KOPT-K1 (cell line): ENCODE data around the gene AP4M1.

Source experiments
- H3K27ac ChIP-seq: fragments of 200-600 bp; sonication (generic); 2 replicates; pipeline ENCODE4 v1.5.1; 2016; ENCODE audit warnings: antibody characterized with exemption, mild to moderate bottlenecking, low read depth, low read length; ENCODE audit not compliant: poor library complexity, severe bottlenecking
- H3K36me3 ChIP-seq: fragments of 200-600 bp; sonication (generic); 2 replicates; pipeline ENCODE4 v1.5.1; 2017; ENCODE audit warnings: antibody characterized with exemption, mild to moderate bottlenecking, low read length, moderate library complexity; ENCODE audit not compliant: insufficient read depth
- H3K9me3 ChIP-seq: fragments of 200-600 bp; sonication (generic); 2 replicates; pipeline ENCODE4 v1.5.1; 2017; ENCODE audit warnings: antibody characterized with exemption, low read length, mild to moderate bottlenecking; ENCODE audit not compliant: insufficient read depth, poor library complexity, severe bottlenecking

The AP4M1 gene

GRCh38 chr7:100093498-100093897 is 7.9 kb upstream of the AP4M1 start:
- peaks cover 82% of the 10 kb centered on the region for H3K36me3 ChIP-seq
- no peak overlapping the region for H3K27ac ChIP-seq
- no peaks in the 10 kb centered on the region for H3K9me3 ChIP-seq

GRCh38 chr7:100093925-100094486 is 7.4 kb upstream of the AP4M1 start:
- H3K27ac ChIP-seq, result no peak overlapping the region
- peaks cover 87% of the 10 kb centered on the region for H3K36me3 ChIP-seq
- no peaks in the 10 kb centered on the region for H3K9me3 ChIP-seq

- peaks cover 99% of the 10 kb centered on the region for H3K36me3 ChIP-seq
- no peaks in the 10 kb centered on the region for H3K9me3 ChIP-seq
- H3K27ac ChIP-seq, result no peak overlapping the region
These were observed 6.2 kb upstream of the AP4M1 start for GRCh38 chr7:100095289-100095688.

GRCh38 chr7:100095704-100096103 is 5.7 kb upstream of the AP4M1 start:
- Histone ChIP-seq H3K9me3 (no peaks in the 10 kb centered on the region), H3K36me3 (peaks cover 95% of the 10 kb centered on the region), H3K27ac (no peak overlapping the region)

- peaks cover 72% of the 10 kb centered on the region for H3K36me3 ChIP-seq
- H3K9me3 ChIP-seq, result no peaks in the 10 kb centered on the region
- no peak overlapping the region for H3K27ac ChIP-seq
These were observed 2.5 kb upstream of the AP4M1 start for GRCh38 chr7:100098913-100099312.

- Histone ChIP-seq H3K36me3 (peaks cover 71% of the 10 kb centered on the region), H3K27ac (peak overlapping the region; percentile 100), H3K9me3 (no peaks in the 10 kb centered on the region)
These were observed 2.0 kb upstream of the AP4M1 start for GRCh38 chr7:100099452-100099851.

- Histone ChIP-seq H3K36me3 (peaks cover 69% of the 10 kb centered on the region), H3K9me3 (no peaks in the 10 kb centered on the region), H3K27ac (peak overlapping the region; percentile 100)
These were observed 925 bp upstream of the AP4M1 start for GRCh38 chr7:100100420-100101015.

GRCh38 chr7:100102950-100103840 is 1.8 kb downstream of the AP4M1 start:
- Histone ChIP-seq H3K9me3 (no peaks in the 10 kb centered on the region), H3K27ac (peak overlapping the region; percentile 100), H3K36me3 (peaks cover 69% of the 10 kb centered on the region)

GRCh38 chr7:100105534-100105933 is 4.1 kb downstream of the AP4M1 start:
- no peak overlapping the region for H3K27ac ChIP-seq
- H3K9me3 ChIP-seq, result no peaks in the 10 kb centered on the region
- peaks cover 72% of the 10 kb centered on the region for H3K36me3 ChIP-seq

GRCh38 chr7:100106633-100107032 is 5.2 kb downstream of the AP4M1 start:
- H3K27ac ChIP-seq, result no peak overlapping the region
- H3K36me3 ChIP-seq, result peaks cover 83% of the 10 kb centered on the region
- H3K9me3 ChIP-seq, result no peaks in the 10 kb centered on the region

- Histone ChIP-seq H3K27ac (no peak overlapping the region), H3K36me3 (peaks cover 89% of the 10 kb centered on the region), H3K9me3 (no peaks in the 10 kb centered on the region)
These were observed 5.8 kb downstream of the AP4M1 start for GRCh38 chr7:100107125-100107737.

- H3K36me3 ChIP-seq, result peaks cover 96% of the 10 kb centered on the region
These were observed 6.4 kb downstream of the AP4M1 start for GRCh38 chr7:100107890-100108289.

GRCh38 chr7:100109521-100110163 is 8.2 kb downstream of the AP4M1 start:
- H3K27ac ChIP-seq, result no peak overlapping the region
- H3K36me3 ChIP-seq, result peaks cover 99% of the 10 kb centered on the region
- no peaks in the 10 kb centered on the region for H3K9me3 ChIP-seq

More at GRCh38 chr7:100107890-100108289, 6.4 kb downstream of the AP4M1 start:
- no peaks in the 10 kb centered on the region for H3K9me3 ChIP-seq
- H3K27ac ChIP-seq, result no peak overlapping the region

GRCh38 chr7:100111156-100111555 is 9.7 kb downstream of the AP4M1 start:
- H3K36me3 ChIP-seq, result peaks cover 97% of the 10 kb centered on the region
- H3K27ac ChIP-seq, result no peak overlapping the region
- H3K9me3 ChIP-seq, result no peaks in the 10 kb centered on the region

- no peaks in the 10 kb centered on the region for H3K9me3 ChIP-seq
- peaks cover 90% of the 10 kb centered on the region for H3K36me3 ChIP-seq
- no peak overlapping the region for H3K27ac ChIP-seq
These were observed 10.5 kb downstream of the AP4M1 start for GRCh38 chr7:100111914-100112313.
